GM21447 (cell line): ENCODE data around the gene PCSK6.

Experiments
- ATAC-seq: cut with Tn5 transposase; IDR thresholded peaks from one replicate; pipeline ENCODE4 v1.9.1; 2021; ENCODE audit not compliant: unreplicated experiment

PCSK6 gene

DNA sequence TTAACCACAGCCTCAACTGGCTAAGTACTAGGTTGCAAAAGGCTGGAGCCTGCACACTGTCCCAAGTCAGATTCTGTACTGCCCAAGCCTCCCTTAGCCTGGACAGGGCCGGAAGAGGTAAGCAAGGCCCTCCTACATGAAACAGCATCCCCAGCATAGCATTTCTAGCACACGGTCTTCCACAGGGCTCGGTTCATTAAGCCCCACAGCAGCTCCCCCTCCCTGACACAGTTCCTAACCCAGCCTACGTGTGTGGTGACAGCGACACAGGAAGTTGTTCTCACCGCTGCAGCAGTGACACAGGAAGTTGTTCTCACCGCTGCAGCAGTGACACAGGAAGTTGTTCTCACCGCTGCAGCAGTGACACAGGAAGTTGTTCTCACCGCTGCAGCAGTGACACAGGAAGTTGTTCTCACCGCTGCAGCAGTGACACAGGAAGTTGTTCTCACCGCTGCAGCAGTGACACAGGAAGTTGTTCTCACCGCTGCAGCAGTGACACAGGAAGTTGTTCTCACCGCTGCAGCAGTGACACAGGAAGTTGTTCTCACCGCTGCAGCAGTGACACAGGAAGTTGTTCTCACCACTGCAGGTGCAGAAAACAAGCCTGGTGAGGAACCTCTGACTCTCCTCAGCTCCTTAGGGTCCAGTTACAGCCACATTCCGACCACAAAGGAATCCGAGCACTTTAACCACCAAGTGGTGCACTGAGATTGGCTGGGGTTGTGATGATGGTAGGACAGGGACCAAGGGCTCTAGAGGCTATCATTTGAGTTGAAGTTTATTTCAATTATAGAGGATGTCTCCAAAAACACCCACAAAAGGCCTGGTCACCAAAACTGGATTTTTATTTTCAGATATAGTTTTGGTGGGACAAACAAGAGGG is 155.4 kb downstream of the PCSK6 start:
- peak; percentile 63 for ATAC-seq

DNA sequence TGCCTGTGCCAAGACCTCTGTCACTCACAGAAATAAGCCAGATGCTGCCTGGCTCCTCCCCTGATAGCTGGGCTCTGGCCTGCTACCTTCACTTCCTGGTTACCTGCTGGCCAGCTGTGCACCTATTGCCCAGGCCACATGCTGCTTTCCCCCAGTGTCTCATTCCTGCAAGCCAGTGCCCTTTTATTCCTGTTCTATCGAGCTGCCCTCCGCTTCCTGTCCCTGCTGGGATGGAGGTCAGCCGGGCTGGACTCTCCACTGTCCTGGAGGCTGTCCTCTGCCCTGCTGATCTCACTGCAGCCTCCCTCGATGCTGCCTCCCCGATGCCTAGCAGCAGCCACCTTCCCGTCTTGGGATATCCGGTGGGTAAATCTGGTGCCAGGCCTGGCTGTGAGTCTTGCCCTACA is 157.4 kb downstream of the PCSK6 start:
- ATAC-seq, result no peak

DNA sequence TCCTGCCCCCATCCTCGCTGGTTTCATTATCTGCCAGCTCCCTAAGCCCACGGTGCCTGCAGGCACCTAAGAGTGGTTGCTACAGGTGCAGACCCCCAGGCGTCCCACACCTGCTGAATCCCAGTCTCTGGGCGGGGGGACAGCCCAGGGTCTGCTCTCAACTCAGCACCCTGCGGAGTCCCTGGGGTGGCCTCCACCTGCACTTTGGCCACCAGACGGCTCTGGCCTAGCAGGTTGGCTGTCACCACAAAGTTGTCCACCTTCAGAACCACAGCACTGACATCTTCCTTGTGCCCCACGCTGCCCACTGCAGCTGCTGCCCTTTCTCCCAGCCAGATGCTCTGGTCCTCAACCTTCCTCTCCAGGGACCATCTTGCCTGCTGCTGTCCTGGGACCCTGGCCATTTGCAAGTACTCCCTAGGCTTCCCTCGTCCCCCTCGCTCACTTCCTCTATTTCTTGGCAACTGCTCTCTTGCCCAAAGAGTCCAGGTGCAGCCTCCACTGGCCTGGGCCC is 159.6 kb downstream of the PCSK6 start:
- no peak for ATAC-seq

DNA sequence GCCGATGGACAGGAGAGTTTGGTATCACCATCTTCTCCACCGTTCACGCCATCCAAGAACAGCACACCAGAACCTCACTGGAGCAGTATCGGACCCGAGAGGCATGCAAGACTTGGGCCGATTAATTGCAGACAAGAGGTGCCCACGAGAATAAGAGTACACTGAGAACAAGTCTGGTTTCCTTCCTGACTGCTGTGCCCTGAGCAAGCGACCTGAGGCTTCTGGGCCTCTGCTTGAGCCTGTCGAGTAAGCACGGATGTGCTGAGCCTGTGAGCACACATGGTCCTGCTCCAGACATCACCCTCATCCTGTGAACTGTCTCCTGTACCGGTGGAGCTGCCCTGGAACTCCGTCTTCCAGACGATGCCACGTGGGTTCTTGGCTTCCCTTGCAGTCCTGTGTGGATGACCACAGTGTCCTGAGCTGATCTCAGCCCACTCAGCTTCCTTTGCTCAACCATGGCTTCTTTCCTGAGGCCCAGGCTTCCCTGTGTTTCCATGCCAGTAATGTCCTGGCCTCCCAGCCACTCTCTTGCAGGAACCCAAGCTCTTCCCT is 160.1 kb downstream of the PCSK6 start:
- ATAC-seq, result no peak

DNA sequence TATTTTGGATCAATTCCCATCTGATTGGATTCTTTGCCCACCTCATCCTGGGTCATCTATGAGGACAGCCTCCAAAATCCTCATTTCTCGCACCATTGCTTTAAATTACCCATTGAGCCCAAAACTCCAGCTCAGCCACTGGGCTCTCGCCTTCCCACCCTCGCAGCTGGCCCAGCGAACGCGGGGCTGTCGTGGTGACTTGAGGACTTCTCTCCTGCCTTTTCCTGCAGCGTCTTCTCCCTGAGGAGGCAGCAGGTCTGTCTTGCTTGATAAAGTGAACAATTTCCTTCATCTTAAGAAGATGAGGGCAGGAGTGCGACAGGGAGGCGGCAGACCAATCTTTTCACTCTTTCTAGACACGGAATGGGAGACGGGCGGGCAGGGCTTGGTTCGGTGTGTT is 161.5 kb downstream of the PCSK6 start:
- no peak for ATAC-seq

DNA sequence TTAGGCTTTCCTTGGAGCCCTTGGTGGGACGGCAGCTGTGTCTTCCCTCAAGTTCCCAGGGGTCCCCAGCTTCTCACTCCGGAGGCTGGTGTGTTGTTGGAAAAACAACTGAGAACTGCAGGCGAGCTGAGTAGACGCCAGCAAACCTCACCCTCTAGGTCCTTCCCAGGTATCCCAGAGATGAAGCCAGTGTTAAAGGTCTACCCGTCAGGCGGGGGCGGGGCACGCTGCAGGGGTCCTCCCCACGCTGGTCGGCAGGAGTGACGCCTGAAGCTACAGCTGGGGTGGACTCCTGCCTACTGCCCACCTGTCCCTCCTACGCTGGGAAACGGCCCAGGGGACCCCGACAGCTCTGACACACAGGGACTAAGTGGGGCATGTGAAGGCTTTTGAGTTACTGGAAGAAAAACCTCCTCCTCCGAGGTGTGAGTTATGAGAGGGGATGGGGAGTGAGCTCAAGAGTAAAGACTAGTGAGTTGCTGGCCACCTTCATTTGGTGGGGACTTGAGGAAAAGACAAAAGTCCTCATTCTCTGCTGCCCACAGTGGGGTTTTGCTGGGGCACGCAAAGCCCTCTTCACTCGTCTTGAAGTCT is 162.3 kb downstream of the PCSK6 start:
- no peak for ATAC-seq

DNA sequence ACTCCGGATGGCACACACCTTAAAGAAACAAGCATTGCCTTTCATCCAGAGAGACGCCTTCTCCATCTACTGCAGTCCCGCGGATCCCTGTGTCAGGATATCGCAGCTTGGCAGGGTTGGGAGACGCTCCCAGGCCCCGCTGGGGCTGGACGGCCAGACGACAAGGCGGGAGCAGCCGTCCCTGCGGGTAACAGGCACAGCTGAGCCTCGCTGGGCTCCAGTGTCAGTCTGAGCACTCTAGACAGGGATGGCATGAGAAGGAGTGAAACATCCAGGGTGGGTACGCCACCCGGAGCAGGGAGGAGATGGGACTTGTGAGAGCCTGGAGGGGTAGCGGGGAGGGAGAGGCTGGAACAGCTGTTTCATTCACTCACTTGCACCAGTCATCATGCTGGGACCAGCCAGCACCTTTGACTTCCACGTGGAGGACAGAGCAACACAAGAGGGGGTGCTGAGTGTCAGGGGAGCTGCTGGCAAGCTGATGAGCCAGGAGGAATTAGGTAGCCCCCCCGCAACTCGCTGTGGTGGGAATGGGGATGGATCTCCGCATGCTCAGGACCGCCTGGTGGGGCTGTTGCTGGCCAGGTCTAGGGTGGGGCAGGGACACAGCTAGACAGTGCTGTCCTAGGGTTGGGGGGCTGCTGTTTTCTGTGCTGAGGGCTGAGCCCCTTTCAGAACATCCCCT is 162.9 kb downstream of the PCSK6 start:
- ATAC-seq, result no peak

DNA sequence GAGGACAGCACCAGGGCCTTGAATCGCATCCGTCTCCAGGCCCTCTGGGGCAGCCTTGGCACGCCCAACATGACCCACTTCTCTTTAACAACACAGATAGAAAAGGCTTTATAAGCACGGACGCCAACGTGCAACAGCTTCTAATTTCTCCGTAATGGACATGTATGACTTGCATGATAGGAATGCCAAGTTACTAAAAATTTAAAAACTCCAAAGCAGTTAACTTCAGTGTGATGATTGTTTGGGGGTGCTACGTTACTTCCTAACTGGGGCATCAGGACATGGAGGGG is 163.5 kb downstream of the PCSK6 start:
- ATAC-seq, result no peak

DNA sequence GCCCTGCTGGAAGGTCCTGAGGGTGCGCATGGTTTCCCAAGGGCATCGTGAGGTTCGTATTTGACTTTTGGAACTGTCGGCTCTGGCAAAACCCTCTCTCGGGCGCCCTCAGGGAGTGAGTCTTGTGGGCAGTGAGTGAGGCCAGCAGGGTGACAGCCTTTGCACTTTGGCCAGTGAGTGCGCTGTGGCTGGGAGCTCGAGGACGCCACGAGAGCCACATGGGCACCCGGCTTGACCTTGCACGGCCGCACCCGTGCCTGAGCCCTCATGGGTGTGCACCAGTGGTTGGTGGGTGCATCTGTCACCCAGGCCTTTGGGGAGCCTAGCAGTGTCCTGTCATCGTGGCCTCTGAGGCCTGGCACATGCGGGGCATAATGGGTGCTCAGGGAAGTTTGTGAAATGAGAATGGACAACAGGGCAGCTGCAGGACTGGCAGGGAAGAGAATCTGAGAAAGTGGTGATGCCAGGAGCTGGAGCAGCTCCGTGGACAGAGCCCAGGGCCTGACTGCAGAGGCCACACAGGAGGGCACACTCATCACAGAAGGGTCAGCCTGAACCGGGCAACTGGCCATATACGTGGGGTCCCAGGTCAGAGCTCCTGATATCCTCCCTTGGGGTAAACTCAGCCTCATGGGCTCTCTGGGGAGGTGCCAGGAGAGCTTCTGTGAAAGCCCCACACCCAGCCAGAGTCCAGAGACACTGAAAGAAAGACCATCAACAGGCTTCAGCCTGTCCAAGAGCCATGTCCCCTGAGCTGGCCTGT is 164.1 kb downstream of the PCSK6 start:
- no peak for ATAC-seq

DNA sequence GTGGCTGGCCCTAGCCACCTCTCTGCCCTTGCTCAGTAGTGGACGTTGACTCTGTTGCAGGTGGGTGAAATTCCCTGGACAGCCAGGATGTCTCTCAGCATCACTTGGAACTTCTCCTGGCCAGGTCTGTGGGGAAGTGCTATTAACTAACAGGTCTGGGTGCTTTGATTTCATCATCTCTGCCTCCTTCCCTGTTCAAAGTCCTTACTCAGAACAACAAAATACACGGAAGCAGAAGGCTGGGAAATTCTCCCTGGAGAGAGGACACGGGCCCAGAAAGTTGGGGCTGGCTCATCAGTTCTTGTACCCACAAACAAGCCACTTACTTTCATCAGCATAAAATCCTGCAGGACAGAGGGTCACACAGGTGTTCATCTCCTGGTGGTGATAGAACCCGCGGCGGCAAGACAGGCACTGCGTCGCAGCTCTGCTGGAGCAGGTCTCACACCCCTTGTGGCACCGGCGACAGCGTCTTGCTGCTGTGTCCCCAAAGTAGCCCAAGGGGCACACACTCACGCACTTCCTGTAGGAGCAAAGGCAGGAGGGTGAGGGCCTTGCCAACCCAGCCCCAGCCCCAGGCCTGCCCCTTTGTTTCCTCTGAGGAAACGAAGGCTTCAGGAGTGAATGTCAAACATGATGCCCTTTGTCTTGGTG is 164.9 kb downstream of the PCSK6 start:
- no peak for ATAC-seq

DNA sequence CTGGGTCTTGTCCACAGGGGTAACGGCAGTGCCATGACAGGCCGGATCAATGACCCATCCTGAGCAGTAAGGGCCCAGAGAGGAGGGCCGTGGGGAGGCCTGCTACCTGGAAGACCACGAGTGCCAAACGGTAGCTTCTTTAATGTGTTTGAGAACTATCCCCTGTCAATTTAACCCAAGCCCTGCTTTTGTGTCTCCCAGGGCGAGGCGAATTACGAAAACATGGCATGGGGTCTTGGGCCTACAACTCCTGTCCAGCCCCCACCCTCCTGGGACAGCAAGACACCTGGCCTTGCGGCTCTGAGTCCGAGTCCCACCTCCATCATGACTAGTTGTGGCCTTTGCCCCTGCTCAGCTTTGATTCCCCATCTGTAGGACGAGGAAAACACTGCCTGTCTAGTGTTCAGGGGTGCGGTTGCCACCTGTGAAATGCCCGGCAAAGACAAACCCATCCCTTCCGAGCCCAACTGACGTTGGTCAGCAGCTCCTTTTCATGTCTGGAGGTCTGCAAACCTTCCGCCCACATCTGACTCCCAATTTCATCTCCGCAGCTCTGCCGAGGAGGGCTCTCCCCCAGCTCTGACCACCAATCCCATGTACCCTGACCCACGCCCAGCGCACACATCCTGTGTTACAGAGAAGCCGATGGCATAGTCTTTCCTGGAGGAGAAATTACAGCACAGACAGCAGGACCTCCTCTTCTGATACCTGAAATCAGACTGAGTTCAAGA is 165.5 kb downstream of the PCSK6 start:
- ATAC-seq, result no peak

DNA sequence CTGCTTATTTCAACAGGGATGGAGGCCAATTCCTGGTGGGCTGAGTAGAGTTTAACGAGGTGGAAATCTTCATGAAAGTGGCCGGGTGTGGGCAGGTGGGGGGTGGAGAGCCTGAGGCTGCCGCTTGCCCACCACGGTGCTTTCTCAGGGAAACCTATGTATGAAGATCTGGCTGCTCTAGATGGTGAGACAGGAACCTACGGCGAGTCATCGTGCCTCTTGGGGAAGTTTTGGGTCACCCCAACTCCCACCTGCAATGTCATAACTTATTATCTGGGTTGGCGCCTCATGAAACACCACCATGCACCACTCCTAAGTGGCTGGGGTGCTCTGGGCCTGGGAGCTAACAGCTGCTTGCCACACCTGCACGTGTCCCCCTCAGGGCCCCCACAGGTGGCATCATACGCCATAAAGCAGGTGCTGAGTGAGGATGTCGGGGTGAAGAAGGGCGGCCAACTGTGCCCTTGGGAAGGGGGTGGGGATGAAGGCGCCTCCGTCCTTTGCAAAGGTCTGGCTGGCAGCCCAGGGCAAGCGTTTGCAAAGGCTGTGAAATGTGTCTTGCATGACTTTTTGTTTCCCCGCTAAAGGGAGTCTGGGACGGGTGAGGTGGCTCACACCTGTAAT is 166.5 kb downstream of the PCSK6 start:
- ATAC-seq, result no peak

DNA sequence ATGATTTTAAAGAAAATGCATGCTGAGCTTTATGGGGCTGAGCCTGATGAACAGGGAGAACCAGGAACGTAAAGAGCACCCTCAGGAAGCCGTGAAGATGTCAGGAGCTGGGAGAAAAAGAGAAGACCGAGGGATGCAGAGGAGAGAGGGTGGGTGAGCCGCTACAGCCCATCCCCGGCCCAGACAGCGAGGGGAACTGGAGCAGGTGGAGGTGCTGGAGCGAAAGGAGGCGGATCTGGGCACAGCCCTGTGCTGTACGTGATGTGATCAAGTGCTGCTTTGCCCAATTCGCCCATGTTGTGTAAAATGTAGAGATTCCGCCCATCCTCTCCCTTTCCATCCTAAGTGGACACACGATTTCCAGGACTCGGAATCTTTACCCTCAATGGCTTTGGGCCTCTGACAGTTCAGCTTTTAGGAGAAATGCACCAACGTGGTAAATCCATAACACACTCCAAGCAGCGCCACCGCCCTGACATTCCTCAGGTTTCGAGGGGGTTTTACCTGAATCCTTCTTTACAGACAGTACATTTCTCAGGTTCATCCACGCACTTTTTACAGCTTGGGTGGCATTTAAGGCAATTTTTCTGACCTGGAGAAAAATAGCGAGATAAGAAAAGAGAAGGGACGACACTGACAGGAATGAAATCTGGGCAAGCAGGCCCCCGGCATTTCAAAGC is 167.4 kb downstream of the PCSK6 start:
- no peak for ATAC-seq

DNA sequence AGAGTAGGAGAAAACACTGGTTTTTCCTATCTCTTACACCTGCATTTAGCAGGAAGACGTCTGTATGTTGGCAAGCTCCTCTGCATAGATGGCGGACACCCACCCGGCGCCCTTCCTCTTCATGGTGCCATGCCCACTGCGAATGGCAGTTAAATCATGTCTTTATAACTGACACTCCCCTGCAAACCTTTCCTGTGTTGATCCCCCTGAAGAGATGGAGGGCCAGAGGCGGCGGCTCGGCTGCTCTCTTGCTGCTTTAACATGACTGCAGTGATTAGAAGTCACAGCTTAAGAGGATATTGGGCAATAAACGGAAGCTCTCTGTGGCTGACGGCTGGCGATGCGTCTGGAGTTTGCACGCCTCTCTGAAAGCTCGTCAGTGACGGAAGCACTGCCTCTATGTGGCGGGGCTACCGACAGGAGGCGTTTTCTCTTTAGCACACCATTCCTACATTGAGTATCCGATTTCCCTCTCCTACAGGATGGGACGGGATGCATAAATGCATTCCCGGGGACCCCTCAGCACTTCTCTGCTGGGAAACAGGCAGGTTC is 168.9 kb downstream of the PCSK6 start:
- ATAC-seq, result no peak

DNA sequence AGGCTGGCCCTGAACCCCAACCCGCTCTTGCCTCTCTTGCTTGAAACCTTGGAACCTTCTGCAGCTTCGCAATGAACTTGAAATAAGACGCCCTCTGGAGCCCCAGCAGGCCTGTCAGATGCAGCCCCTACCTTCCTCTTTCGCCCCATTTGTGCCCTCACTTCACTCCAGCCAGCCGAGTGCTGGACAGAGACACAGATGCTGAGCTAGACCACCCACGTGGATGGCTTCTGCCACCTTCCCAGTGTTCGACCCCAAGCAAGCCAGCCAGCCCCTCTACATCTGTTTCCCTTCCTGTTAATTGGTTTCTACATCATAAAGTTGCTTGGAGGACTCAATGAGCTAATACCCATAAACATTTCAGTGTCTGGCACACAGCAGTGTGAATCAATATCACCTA is 170.7 kb downstream of the PCSK6 start:
- ATAC-seq, result no peak

DNA sequence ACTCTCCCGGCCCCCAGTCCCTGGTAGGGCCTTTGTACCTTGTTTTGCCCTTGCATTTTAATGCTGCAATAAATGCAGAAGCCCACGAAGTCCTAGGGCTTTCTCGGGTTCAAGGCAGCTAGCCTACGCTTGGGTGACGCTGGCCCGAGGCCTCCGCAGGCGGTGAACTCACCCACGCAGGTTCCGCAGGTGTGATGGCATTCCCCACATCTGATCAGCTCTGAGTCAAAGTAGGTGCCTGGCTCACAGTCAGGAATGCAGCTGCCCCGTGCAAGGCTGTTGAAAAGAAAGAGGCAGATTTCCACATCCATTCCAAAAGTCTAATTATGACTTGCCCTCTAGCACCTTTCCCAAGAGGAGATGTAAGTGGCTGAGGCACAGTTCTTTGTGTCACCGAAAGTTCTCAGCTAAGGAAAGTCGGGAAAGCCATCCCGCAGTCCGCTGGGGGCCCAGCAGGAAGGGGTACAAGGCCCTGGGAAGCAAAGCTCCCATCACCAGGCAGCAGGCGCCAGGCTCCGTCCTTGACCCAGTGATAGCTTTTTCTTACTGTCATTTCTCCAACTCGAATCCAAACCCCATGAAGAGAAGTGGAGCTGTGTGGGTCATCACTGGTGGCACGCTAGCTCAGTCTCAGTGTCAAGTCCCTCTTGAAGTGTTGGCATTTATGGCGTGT is 171.2 kb downstream of the PCSK6 start:
- no peak for ATAC-seq

DNA sequence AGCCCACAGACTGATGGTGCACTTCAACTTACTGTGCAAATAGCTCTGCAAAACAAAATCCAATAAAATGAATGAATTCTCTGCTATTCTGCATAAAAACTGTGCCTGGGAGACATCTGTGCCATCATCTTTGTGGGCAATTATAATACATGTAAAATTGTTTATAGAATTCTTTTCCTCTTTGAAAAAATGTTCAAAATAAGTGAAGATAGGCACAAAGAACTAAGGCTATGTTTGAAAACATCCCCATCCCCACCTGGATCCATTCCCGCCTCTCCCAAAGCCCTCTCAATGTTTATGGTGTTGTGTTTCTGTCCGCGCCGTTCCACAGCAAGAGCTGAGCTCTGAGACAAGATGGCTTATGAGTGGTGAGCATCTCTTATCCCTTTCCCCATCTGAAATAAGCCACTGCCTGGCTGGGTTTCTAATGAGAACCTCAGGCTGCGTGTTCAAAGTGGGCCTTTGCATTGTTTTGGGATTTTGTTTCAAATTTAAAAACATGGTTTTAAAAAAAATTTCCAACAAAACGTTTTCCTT is 172.1 kb downstream of the PCSK6 start:
- ATAC-seq, result no peak

DNA sequence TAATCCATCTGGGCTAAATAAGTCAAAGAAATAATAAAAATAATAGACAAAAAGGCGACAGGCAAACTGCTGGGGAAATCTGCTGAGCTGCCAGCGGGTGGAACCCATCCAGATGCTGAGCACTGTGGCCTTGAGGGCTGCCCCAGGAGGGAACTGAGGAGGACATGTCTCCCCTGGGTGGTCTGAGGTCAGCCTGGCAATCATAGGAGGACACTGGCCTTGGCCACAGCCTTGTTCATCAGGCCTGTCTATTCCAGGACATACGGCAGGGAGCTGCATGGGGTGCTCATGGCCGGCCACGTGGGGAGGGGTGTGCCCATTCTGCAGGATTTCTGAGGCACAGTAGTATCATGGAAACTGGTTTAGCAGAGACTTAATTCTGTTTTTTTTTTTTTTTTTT is 173.0 kb downstream of the PCSK6 start:
- no peak for ATAC-seq
